ACC112 (cell line): ENCODE results near the gene MEF2B.

Source experiments
- H2AFZ ChIP-seq: fragments of 200-600 bp; sonication (generic); one replicate; pipeline ENCODE4 v1.6.0; 2017; ENCODE audit warnings: antibody characterized with exemption, low read length; ENCODE audit not compliant: unreplicated experiment
- H3K27ac ChIP-seq: fragments of 200-600 bp; sonication (generic); 2 replicates; pipeline ENCODE4 v1.5.1; 2014; ENCODE audit warnings: low read depth, mild to moderate bottlenecking, antibody characterized with exemption, low read length, moderate library complexity
- H3K27me3 ChIP-seq: fragments of 200-600 bp; sonication (generic); 2 replicates; pipeline ENCODE4 v1.6.1; 2014; ENCODE audit warnings: mild to moderate bottlenecking, antibody characterized with exemption, low read length, moderate library complexity, mixed read lengths; ENCODE audit not compliant: insufficient read depth
- H3K36me3 ChIP-seq: fragments of 200-600 bp; sonication (generic); 2 replicates; pipeline ENCODE4 v1.6.1; 2016; ENCODE audit warnings: mild to moderate bottlenecking, antibody characterized with exemption, low read length, moderate library complexity, mixed read lengths; ENCODE audit not compliant: insufficient read depth
- H3K4me1 ChIP-seq: fragments of 200-600 bp; sonication (generic); one replicate; pipeline ENCODE4 v1.6.1; 2016; ENCODE audit warnings: low read length, mixed read lengths; ENCODE audit not compliant: insufficient read depth, unreplicated experiment, control insufficient read depth
- H3K4me3 ChIP-seq: fragments of 200-600 bp; sonication (generic); 2 replicates; pipeline ENCODE4 v1.5.1; 2014; ENCODE audit warnings: mild to moderate bottlenecking, low read depth, low read length
- H3K79me2 ChIP-seq: fragments of 200-600 bp; sonication (generic); one replicate; pipeline ENCODE4 v1.6.0; 2016; ENCODE audit warnings: low read length; ENCODE audit not compliant: control insufficient read depth, unreplicated experiment, insufficient read depth

Gene MEF2B

DNA sequence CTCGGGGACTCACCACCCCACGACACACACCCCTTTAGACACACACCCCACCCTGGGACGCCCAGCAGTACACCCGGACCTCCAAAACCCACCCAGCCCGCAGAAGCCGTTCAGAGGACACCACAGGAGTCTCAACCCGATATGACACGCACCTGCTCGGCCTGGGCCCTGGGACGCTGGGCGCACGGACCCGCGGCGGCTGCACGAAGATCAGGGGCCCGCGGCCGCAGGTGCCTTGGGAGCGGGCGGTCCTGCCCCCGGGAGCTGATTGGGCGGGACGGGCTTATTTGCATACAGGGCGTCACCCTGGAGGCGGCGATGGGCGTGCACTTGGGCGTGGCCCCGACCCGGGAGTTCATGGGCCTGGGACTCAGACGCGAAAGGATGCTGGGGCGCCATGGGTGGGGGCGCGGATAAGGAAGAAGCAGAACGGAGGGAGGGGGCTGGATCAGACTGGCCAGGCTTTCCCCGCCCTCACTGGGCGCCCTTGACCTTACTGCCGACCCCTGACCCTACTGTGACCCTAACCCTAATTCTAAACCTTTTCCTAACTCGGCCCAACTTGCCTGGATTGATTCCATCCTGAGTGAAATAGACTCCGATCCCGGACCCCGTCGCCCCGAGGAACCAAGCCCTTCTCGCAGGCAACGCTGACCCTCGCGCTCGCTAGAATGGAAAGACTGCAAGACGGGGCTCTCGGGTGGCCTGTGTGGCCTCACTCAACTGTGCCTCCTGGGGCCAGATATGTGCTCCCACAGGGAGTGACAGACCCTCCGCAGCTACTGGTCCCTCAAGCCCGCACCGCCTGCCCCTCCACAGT lies at the start of gene MEF2B:
Gene MEF2B, minus strand, starts transcription at position 211 of the 820 bp plus-strand sequence. CDS start 19,528 bp downstream, outside the sequence.
- H3K4me3 ChIP-seq: no peak within 1 kb of the TSS

DNA sequence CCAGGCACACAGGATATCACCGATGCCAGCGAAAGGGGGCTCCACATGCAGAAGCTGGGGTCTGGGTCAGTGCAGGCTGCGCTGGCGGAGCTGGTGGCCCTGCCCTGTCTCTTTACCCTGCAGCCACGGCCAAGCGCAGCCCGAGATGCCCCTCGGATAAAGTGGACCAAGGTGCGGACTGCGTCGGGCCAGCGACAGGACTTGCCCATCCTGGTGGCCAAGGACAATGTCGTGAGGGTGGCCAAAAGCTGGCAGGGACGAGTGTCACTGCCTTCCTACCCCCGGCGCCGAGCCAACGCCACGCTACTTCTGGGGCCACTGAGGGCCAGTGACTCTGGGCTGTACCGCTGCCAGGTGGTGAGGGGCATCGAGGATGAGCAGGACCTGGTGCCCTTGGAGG lies 48.8 kb upstream of the MEF2B start:
- Histone ChIP-seq H3K27me3 (peaks cover 8% of the 10 kb centered on the region), H3K79me2 (no peaks in the 10 kb centered on the region), H3K4me1 (no peaks in the 10 kb centered on the region), H2AFZ (no peak overlapping the region), H3K4me3 (no peak overlapping the region), H3K27ac (no peak overlapping the region), H3K36me3 (no peaks in the 10 kb centered on the region)

More for the DNA sequence above, at the start of gene MEF2B:
- Histone ChIP-seq H3K4me1 (peaks cover 7% of the 10 kb centered on the region), H2AFZ (no peak within 1 kb of the TSS), H3K36me3 (no peaks in the 10 kb centered on the region), H3K27me3 (no peaks in the 10 kb centered on the region), H3K27ac (no peak within 1 kb of the TSS), H3K79me2 (no peaks in the 10 kb centered on the region)

DNA sequence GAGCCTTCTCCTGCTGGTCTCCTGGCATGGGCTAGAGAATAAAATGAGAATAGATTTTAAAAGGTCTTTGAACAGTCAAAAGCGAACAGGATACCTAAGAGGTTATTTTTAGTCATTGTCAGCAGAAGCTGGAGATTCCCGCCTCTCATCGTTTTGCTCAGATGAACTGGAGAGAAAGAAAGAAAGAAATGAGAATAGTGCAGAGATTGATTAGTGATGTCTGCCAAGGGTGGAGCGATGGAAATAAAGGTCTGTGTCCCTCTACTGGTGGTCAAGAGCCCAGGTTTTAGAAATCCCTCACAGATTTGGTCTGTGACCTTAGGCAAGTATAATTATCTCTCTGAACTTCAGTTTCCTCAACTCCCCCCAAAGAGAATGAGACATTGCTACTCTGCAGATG lies 47.0 kb upstream of the MEF2B start:
- Histone ChIP-seq H3K4me1 (no peaks in the 10 kb centered on the region), H3K36me3 (no peaks in the 10 kb centered on the region), H3K4me3 (no peak overlapping the region), H3K27ac (no peak overlapping the region), H2AFZ (no peak overlapping the region), H3K27me3 (peaks cover 24% of the 10 kb centered on the region), H3K79me2 (no peaks in the 10 kb centered on the region)

DNA sequence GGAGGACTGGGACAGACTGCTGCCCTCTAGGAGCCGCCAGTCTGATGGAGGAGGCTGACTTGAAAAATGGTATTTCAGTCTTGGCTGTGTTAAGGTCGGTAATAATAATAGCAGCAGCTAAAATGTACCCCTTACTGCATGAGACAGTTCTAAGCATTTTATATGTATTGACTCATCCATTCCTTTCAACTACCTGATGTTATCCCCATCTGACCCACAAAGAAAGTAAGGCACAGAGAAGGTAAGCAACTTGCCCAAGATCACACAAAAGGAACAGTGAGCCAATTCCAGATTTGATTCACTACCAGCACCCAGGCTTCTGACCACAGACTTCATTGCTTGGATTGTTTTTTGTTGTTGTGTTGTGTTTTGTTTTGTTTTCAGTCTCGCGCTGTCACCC lies 45.7 kb upstream of the MEF2B start:
- no peaks in the 10 kb centered on the region for H3K36me3 ChIP-seq
- H2AFZ ChIP-seq: no peak overlapping the region
- H3K79me2 ChIP-seq: no peaks in the 10 kb centered on the region
- H3K27me3 ChIP-seq: peaks cover 35% of the 10 kb centered on the region
- no peaks in the 10 kb centered on the region for H3K4me1 ChIP-seq
- H3K4me3 ChIP-seq: no peak overlapping the region
- no peak overlapping the region for H3K27ac ChIP-seq

DNA sequence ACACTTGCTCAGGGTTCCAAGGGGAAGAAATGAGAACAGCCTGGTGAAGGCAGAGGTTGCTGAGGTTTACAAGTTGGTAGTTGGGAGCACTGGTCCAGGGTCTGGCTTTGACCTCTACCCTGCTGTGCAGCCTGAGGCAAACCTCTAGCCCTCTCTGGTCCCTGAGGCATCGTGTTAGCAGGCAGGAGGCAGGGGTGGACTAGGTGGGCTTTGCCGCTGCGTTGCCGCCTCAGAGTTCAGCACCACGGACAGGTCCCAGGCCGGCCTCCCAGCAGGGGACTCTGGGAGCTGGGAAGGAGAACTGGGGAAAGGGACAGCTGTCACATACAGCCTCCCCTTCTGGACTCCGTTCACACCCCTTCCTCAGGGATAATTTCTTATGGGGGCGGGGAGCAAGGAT lies 44.8 kb upstream of the MEF2B start:
- H2AFZ ChIP-seq: no peak overlapping the region
- H3K4me3 ChIP-seq: no peak overlapping the region
- no peak overlapping the region for H3K27ac ChIP-seq
- H3K27me3 ChIP-seq: peaks cover 35% of the 10 kb centered on the region
- H3K4me1 ChIP-seq: no peaks in the 10 kb centered on the region
- H3K79me2 ChIP-seq: no peaks in the 10 kb centered on the region
- H3K36me3 ChIP-seq: no peaks in the 10 kb centered on the region

DNA sequence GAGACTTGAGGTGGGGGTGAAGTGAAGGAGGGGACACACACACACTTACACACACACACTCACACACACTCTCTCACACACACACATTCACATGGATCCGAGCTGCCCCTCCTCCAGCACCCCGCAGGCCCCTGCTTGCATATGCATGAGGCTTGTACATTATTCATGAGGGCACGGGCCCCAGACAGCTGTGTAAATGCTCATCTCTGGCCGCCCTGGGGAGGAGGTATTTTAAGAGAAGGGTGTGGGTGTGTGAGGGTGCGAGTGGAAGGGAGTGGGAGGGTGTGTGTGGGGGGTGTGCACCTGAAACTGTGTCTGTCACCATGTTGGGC lies 44.1 kb upstream of the MEF2B start:
- H3K4me1 ChIP-seq: no peaks in the 10 kb centered on the region
- H2AFZ ChIP-seq: no peak overlapping the region
- no peaks in the 10 kb centered on the region for H3K36me3 ChIP-seq
- H3K27ac ChIP-seq: no peak overlapping the region
- H3K27me3 ChIP-seq: peaks cover 39% of the 10 kb centered on the region
- H3K79me2 ChIP-seq: no peaks in the 10 kb centered on the region
- no peak overlapping the region for H3K4me3 ChIP-seq

DNA sequence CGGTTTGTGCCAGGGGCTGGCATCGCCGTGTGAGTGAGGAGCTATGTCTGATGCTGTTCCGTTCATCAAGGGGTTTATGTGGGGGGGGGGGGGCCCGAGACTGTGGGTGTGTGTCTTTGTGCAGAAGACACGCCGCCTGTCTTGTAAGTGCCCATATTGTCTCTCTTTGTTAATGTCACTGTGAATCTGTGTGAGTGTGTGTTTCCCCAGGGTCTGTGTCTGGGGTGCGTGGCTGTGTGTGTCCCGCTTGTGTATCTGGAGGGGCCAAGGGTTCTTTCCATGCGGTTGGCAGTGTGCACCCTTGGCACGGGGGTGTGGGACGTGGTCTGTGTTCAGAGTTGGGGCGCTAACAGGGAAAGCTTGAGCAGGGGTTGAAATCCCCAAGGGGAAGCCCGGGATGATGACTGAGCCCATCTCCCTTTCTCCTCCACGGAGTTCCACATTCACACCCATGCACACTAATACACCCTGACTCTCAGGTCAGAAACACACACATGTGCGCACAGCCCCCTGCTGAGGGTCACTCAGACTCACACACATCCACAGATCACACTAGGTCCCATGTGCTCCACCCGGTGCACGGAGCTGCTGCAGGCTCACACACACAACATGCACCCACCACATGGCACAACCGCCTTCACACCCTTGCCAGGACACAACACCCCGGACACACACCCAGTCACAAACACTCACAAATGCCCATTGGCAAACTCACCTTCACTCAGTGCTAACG lies 43.5 kb upstream of the MEF2B start:
- H3K36me3 ChIP-seq: no peaks in the 10 kb centered on the region
- peaks cover 39% of the 10 kb centered on the region for H3K27me3 ChIP-seq
- no peak overlapping the region for H3K27ac ChIP-seq
- no peak overlapping the region for H2AFZ ChIP-seq
- H3K4me3 ChIP-seq: no peak overlapping the region
- H3K4me1 ChIP-seq: no peaks in the 10 kb centered on the region
- no peaks in the 10 kb centered on the region for H3K79me2 ChIP-seq

DNA sequence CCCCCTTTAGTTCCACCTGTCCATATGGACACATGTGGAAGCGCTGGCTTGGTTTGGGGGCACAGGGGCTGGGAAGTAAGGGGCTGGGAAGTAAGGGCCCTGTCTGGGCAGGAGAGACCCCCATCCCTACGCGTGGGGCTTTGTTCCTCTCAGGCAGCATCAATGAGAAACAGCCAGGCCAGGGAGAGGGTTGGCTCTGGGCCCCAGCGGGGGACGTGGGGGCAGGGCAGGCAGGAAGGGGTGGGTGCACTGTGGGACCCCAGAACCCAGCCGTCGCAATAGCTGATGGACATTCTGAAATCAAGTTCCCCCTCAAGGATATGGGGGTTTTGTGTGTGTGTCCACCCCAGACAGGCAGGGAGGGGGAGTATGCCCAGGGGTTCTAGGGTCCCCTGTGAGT lies 42.9 kb upstream of the MEF2B start:
- Histone ChIP-seq H3K27ac (no peak overlapping the region), H3K36me3 (no peaks in the 10 kb centered on the region), H2AFZ (no peak overlapping the region), H3K4me3 (no peak overlapping the region), H3K27me3 (peaks cover 39% of the 10 kb centered on the region), H3K4me1 (no peaks in the 10 kb centered on the region), H3K79me2 (no peaks in the 10 kb centered on the region)

DNA sequence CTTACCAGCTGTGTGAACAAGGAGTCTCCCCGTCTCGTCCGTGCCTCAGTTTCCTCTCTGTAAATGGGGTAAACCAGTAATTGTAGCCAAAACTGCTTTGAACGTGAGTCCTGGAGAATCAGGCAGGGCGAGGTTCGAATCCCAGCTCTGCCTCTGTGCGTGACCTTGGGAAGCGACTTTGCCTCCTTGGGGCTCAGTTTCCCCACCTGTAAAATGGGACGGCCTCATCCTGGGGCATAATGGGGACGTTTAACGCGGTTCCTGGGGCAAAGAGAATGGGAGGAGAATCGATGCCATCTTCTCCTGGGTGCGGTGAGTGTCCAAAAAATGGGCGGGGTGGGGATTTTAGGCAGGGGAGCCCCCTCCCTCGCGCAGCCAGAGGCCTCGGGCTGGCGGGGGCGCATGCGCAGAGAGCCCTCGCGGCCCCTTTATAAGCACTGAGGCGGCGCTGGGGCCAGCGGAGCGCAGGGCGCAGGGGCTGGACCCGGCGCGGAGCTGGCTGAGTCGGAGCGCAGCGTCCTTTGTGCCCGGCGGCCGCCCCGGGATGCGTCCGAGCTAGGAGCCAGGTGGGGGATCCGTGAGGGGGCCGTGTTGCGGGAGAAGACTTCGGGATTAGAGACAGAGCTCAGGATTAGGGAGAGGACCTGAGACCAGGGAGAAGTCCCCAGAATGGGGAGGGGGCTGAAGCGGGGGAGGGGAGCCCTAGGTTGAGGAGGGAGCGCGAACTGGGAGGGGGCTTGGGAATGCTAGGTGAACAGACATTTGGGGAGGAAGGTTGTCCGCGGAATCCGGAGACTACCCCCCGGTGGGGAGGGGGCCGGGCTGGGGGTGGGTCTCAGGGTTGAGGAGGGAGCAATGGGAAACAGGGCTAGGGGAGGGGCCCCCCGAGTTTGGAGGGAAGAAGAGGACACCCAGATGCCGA lies 41.7 kb upstream of the MEF2B start, which contains the start of gene NCAN:
Gene NCAN, plus strand, starts transcription at position 460 of the 922 bp plus-strand sequence. CDS start 4,996 bp downstream, outside the sequence.
- Histone ChIP-seq H3K27me3 (peaks cover 41% of the 10 kb centered on the region), H3K4me1 (no peaks in the 10 kb centered on the region), H3K79me2 (no peaks in the 10 kb centered on the region), H2AFZ (no peak within 1 kb of the TSS), H3K36me3 (no peaks in the 10 kb centered on the region), H3K27ac (no peak within 1 kb of the TSS), H3K4me3 (no peak within 1 kb of the TSS)

DNA sequence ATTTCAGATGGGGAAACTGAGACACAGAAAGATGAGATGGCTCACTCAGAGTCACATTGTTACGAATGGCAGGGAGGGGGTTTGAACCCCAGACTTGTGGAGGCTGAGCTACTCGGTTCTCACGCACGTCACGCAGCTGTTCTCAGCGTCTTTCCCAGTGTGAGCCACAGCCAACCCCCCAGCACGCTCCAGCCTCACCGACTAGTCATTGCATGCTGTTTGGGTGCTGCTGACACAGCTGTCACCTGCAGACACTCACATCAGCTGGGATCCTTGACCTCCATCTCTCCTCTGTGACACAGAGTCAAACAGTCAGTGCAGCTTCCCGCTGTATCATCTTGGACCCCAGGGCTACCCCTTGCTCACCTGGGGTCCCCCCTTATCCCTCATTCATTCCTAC lies 39.3 kb upstream of the MEF2B start:
- Histone ChIP-seq H3K36me3 (no peaks in the 10 kb centered on the region), H3K27ac (no peak overlapping the region), H3K4me3 (no peak overlapping the region), H2AFZ (no peak overlapping the region), H3K27me3 (peaks cover 40% of the 10 kb centered on the region), H3K4me1 (no peaks in the 10 kb centered on the region), H3K79me2 (no peaks in the 10 kb centered on the region)
